ENCODE results near the gene TOMM20L.

Gene TOMM20L

DNA sequence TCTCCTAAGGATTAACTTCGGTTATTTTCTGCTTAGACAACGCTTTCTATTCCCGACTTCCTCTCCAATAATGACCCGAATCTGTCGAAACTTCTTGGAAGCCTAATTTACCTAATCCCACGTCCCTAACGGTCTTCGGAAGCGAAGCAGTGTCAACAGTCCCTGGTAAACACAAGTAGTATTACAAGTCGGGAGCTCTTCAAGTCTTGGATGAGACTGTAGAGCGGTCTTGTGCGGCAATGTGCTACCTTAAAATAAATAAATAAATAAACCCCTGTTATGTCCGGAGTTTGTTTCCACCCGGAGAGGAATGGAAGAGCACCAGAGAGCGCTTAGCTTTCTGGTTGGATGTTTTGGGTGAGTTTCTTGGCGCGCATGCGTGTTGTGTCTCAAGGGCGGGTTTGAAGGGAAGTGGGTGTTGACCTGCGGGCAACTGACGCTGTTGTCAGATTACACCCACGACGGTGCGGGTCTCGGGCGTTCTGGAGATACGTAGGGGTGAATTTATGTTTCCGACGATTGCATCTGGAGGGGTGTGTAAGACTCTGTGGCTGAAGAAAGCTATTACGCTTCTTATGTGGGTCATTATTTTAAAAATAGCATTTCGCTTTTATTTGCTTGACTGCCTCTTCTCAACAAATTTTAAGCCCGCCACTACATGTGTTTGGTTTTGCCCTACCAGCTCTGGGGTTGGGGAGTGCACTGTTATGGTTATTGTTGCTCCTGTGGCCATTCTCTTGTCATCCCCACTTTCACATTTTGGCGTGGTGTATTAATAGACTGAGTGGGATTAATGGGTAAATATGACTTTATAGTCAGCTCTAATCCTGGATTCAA, 31.8 kb downstream of the TOMM20L start, which contains the start of the genes KIAA0586 and TIMM9:
Gene KIAA0586, plus strand, starts transcription at position 439 of the 837 bp plus-strand sequence. CDS start 546 bp downstream, outside the sequence.
Gene TIMM9, minus strand, starts transcription at position 251 of the 837 bp plus-strand sequence. CDS start 15,586 bp downstream, outside the sequence.
- peak; percentile 97 for DNase-seq (ENCODE audit: low spot score)

DNA sequence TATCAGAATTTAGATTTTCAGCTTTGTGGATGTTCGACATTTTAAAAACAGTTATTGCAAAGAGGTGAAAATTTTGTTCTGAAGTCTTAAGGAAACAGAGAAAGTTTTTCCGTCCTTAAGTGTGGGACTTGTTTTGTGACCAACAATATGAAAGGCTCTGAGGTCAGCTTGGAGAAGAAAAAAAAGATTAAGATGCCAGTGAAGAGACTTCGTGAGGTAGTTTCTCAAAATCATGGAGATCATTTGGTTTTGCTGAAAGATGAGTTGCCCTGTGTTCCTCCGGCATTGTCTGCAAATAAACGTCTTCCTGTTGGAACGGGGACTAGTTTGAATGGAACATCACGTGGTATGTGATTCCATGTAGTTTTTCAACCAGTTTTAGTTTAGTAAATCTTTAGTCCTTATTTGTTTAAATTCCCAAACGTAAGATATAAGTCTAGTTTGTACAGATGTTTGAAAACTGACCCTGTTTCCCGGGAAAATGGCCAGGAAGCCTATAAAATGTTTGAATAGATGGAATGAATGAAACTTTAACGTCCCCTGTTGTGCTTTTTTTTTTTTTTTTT, 32.5 kb downstream of the TOMM20L start:
- DNase-seq (ENCODE audit: low spot score) = peak; percentile 36

DNA sequence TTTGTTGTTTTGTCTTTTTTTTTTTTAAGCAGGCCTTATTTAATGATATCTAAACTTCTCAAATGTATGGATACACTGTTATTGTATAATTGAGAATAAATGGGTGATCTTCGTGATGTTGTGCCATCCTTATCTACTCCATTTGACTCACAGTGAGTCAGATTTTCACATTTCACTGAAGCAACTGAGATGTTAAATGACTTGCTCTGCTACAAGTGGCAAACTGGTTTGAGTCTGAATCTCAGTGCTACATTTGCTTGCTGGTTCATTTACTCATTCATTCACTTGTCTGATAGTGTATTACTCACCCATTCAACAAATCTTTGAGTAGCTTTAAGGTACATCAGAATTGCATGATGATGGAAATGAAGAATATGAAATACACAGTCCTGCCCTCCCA, 34.4 kb downstream of the TOMM20L start:
- no peak for DNase-seq (ENCODE audit: low spot score)

DNA sequence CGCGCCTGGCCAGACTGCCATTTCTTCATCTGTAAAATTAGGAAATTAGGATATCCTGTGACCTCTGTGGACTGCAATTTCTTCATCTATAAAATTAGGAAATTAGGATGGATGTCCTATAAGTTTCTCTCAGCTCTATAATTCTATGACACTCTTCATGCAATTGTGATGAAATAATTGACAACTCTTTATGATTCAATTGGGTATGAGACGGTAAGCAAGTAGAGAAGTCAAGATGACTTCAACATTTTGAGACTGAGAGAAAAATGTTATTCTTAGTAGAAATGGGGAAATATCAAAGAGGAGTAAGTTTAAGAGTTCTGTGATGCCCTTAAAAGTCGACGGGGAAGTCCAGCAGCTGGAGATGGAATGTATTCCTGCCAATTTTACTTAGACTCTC, 43.7 kb downstream of the TOMM20L start:
- no peak for DNase-seq (ENCODE audit: low spot score)

DNA sequence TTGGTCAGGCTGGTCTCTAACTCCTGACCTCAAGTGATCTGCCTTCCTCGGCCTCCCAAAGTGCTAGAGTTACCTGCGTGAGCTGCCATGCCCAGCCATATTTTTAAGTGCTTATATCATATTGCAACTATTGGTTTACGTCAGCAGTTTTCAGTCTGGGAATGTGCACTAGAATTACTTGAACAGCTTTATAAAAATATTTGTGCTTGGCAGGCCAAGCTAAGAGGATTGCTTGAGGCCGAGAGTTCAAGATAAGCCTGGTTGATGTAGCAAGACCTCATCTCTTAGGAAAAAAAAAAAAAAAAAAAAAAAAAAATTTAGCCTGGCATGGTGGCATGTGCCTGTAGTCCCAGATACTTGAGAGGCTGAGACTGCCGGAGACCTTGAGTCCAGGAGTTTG, 48.9 kb downstream of the TOMM20L start:
- DNase-seq (ENCODE audit: low spot score) = no peak

DNA sequence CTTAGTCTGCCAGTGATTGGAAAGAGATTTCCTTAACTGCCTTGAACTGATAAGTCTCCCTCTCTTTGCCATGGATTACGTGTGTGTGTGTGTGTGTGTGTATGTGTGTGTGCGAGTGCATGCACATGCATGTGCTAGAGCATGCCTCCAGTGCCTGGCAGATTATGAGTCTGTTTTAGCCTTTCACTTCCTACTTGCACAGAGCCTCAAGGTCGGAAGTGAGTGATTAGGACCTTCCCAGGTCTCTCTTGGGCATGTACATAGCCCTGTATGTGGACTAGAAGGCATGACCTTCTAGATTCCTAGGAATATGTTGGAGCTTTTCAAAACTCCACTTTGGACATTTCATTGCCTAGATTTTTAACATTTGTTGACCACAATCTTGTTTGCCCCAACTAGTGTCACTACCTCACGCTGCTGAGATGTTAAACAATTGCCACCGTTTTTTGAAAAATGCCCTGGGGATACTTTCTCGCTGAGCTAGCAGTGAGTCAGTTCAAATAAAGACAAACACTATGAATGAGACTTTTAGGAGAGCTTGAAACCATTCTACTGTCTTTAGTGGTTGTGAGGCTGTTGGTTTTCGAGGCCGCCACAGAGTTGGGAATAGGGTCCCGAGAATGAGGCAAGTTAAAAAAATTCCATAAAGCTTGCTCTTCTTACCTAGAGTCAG, 60.0 kb downstream of the TOMM20L start:
- DNase-seq (ENCODE audit: low spot score) = no peak

Data from putamen (tissue), 1 donor.